Uterus (tissue), 4 donors: ENCODE data around the gene NAP1L4. TPM values are rescaled to one million over a fixed set of nuclear protein-coding genes. Genes with fewer than 3 reads are reported as not detected.

Experiments
- DNase-seq, 2 donors: peaks; one replicate each; pipeline ENCODE4 v3.0.0-alpha.2; 2019 to 2020
- H3K27ac ChIP-seq, 2 donors: fragments of 200-600 bp; sonication (generic); 1 replicate in 1 of 2; 2 replicates in 1 of 2; pipeline ENCODE4 v1.5.1; 2016 to 2018
- H3K27me3 ChIP-seq, 2 donors: fragments of 200-600 bp; sonication (generic); one replicate each; pipeline ENCODE4 v1.5.1; 2018 to 2019; ENCODE audit warnings: control low read depth in 1 of 2
- H3K36me3 ChIP-seq, 2 donors: fragments of 200-600 bp; sonication (generic); one replicate each; pipeline ENCODE4 v1.5.1; 2019; ENCODE audit warnings: control low read depth in 1 of 2
- H3K4me1 ChIP-seq, 2 donors: fragments of 200-600 bp; sonication (generic); one replicate each; pipeline ENCODE4 v1.5.1; 2018 to 2019; ENCODE audit warnings: control low read depth in 1 of 2
- H3K4me3 ChIP-seq, 2 donors: fragments of 200-600 bp; sonication (generic); 1 replicate in 1 of 2; 2 replicates in 1 of 2; pipeline ENCODE4 v1.5.1; 2018 to 2019; ENCODE audit warnings: mild to moderate bottlenecking in 1 of 2
- H3K9me3 ChIP-seq, 2 donors: fragments of 200-600 bp; sonication (generic); one replicate each; pipeline ENCODE4 v1.5.1; 2019; ENCODE audit warnings: control low read depth in 1 of 2
- CTCF ChIP-seq, 4 experiments: fragments of 200-600 bp in 2 of 4; fragments of 450-650 bp in 2 of 4; sonication (generic) in 2 of 4; IDR thresholded peaks; one replicate each; pipeline ENCODE4 v1.5.1; 2016 to 2019; ENCODE audit warnings: antibody characterized with exemption in 4 of 4, mild to moderate bottlenecking in 2 of 4, moderate library complexity in 1 of 4
- POLR2A ChIP-seq, 2 donors: fragments of 450-650 bp; IDR thresholded peaks; one replicate each; pipeline ENCODE4 v1.6.1; 2016; ENCODE audit warnings: antibody characterized with exemption in 2 of 2, mild to moderate bottlenecking in 1 of 2, moderate library complexity in 1 of 2
- intact Hi-C: fragments of 100-400 bp; cut with DNase I; formaldehyde crosslinking; loops from one replicate; pipeline ENCODE4 v1.15.1; 2023; ENCODE audit warnings: low total_unique reads
- small RNA-seq: library from RNA; depleted of rRNA; stranded (forward); fragments of <200 nt; gene quantifications from one replicate; pipeline ENCODE3, GENCODE V24; 2016
- total RNA-seq, 4 donors: library from RNA; depleted of rRNA in 3 of 4; stranded (reverse); fragments of >200 nt in 3 of 4; gene quantifications; one replicate each; pipeline versions ENCODE4 v1.1.0 to v1.2.4, GENCODE V29; 2014 to 2023
- donor health status: DM: yes; HTN: yes; CAD: no.

The NAP1L4 gene
- total RNA-seq, 4 donors from 2014 or later = 96.1 to 183 (median 129) TPM

GRCh38 chr11:2896047-2896446, 96.1 kb downstream of the NAP1L4 start:
- Histone ChIP-seq H3K9me3 (no peaks in the 10 kb centered on the region), H3K27ac (no peak overlapping the region), H3K4me3 (no peak overlapping the region), H3K27me3 (no peaks in the 10 kb centered on the region), H3K36me3 (no peaks in the 10 kb centered on the region), H3K4me1 (peaks cover 9 to 12% of the 10 kb centered on the region in 2 donors)
- TF ChIP-seq CTCF (IDR thresholded peaks at IDR 0.05) (no peak), POLR2A (IDR thresholded peaks at IDR 0.05) (no peak)
- intact Hi-C loops = loop anchor here (10.0 kb wide), 1 partner anchor 471 kb away; no protein-coding TSS in a partner anchor
- no peak for DNase-seq

Small RNA genes within 50 kb of the gene (small RNA-seq; reads per million reads assigned to genes)
- gene SNORA54 = 9.7 reads per million, percentile 89 among the genes with 10 or more reads in this experiment

Other genes with a start within 250 kb of the NAP1L4 start
- 100 to 1,000 TPM in 1 of 4 donors, 10 to 100 TPM in 3; 42.0 to 213 (median 71.7) TPM for gene CDKN1C, start 106.6 kb downstream of the NAP1L4 start, total RNA-seq
- gene PHLDA2, start 62.9 kb downstream of the NAP1L4 start, total RNA-seq = 1 to 10 TPM in 1 of 4 donors, not detected in 3; 5.2 TPM
- gene CARS1, start 65.1 kb upstream of the NAP1L4 start, total RNA-seq = 10 to 100 TPM; 13.2 to 39.5 (median 27.4) TPM
- 10 to 100 TPM; 24.7 to 83.3 (median 48.2) TPM for gene OSBPL5, start 173.0 kb upstream of the NAP1L4 start, total RNA-seq
- gene MRGPRG, start 226.5 kb upstream of the NAP1L4 start, total RNA-seq = not detected
- 1 to 10 TPM in 1 of 4 donors, under 1 TPM in 1, not detected in 2; 0.28 to 1.5 TPM for gene MRGPRE, start 240.1 kb upstream of the NAP1L4 start, total RNA-seq